Hepatocyte (in vitro differentiated cells): ENCODE data around the gene PLA2G5. TPM values are rescaled to one million over a fixed set of nuclear protein-coding genes. Genes with fewer than 3 reads are reported as not detected.

Experiments used
- DNase-seq: peaks from one replicate; pipeline ENCODE4 v3.0.0-alpha.2; 2016; ENCODE audit warnings: low spot score
- H2AFZ ChIP-seq: fragments of 200-600 bp; sonication (generic); 2 replicates; pipeline ENCODE4 v1.6.0; 2016; ENCODE audit warnings: antibody characterized with exemption, mild to moderate bottlenecking
- H3K27ac ChIP-seq: fragments of 200-600 bp; sonication (generic); 2 replicates; pipeline ENCODE4 v1.5.1; 2016; ENCODE audit warnings: mild to moderate bottlenecking
- H3K27me3 ChIP-seq: fragments of 200-600 bp; sonication (generic); 2 replicates; pipeline ENCODE4 v1.6.1; 2016
- H3K36me3 ChIP-seq: fragments of 200-600 bp; sonication (generic); replicated peaks from 2 replicates; pipeline ENCODE4 v1.5.1; 2016; ENCODE audit warnings: low read depth; ENCODE audit not compliant: insufficient read depth
- H3K4me1 ChIP-seq: fragments of 200-600 bp; sonication (generic); 2 replicates; pipeline ENCODE4 v1.5.1; 2016; ENCODE audit warnings: mild to moderate bottlenecking, moderate library complexity; ENCODE audit not compliant: insufficient read depth
- H3K4me2 ChIP-seq: fragments of 200-600 bp; sonication (generic); 2 replicates; pipeline ENCODE4 v1.6.0; 2016
- H3K4me3 ChIP-seq: fragments of 200-600 bp; sonication (generic); 2 replicates; pipeline ENCODE4 v1.5.1; 2016; ENCODE audit warnings: mild to moderate bottlenecking
- H3K79me2 ChIP-seq: fragments of 200-600 bp; sonication (generic); 2 replicates; pipeline ENCODE4 v1.6.0; 2017; ENCODE audit warnings: mild to moderate bottlenecking
- H3K9me2 ChIP-seq: fragments of 200-600 bp; sonication (generic); replicated peaks from 2 replicates; pipeline ENCODE4 v1.6.0; 2017; ENCODE audit warnings: mild to moderate bottlenecking; ENCODE audit not compliant: insufficient read depth
- H3K9me3 ChIP-seq: fragments of 200-600 bp; sonication (generic); 2 replicates; pipeline ENCODE4 v1.5.1; 2016; ENCODE audit warnings: low read depth, mild to moderate bottlenecking
- H4K20me1 ChIP-seq: fragments of 200-600 bp; sonication (generic); 2 replicates; pipeline ENCODE4 v1.6.0; 2016; ENCODE audit warnings: mild to moderate bottlenecking; ENCODE audit not compliant: insufficient read depth, poor library complexity, severe bottlenecking
- CTCF ChIP-seq: fragments of 200-600 bp; sonication (generic); IDR thresholded peaks from 2 replicates; pipeline ENCODE4 v1.5.1; 2016; ENCODE audit warnings: antibody characterized with exemption, mild to moderate bottlenecking; ENCODE audit not compliant: poor library complexity
- EZH2 ChIP-seq: fragments of 200-600 bp; sonication (generic); IDR thresholded peaks from 2 replicates; pipeline ENCODE4 v1.6.1; 2016; ENCODE audit warnings: antibody characterized with exemption, mild to moderate bottlenecking, borderline replicate concordance
- EZH2phosphoT487 ChIP-seq: fragments of 200-600 bp; sonication (generic); IDR thresholded peaks from one replicate; pipeline ENCODE4 v1.6.1; 2018; ENCODE audit warnings: antibody characterized with exemption, mild to moderate bottlenecking, low read depth, moderate library complexity; ENCODE audit not compliant: unreplicated experiment, severe bottlenecking
- WGBS: methylation state at CpG from one replicate; pipeline ENCODE4 v1.1.6; 2016; ENCODE audit warnings: low lambda C conversion rate; ENCODE audit errors: missing lambda C conversion rate; 5-methylcytosine and 5-hydroxymethylcytosine counted together
- polyA plus RNA-seq: library from polyadenylated mRNA; unstranded; fragments of >200 nt; fragmentation: Nextera tagmentation; extraction: Ambion mirVana; gene quantifications from 2 replicates; pipeline ENCODE4 v1.2.1, GENCODE V29; 2016
- total RNA-seq: library from RNA; depleted of rRNA; stranded (reverse); fragments of >200 nt; gene quantifications from 2 replicates; pipeline ENCODE4 v1.2.3, GENCODE V29; 2014

PLA2G5 gene
- total and polyA plus RNA-seq, 2 experiments from 2014 or later, result 24.9 to 29.4 TPM

GRCh38 chr1:20095564-20096434 lies 25.8 kb downstream of the PLA2G5 start:
- Histone ChIP-seq H3K4me2 (no peak overlapping the region), H3K27ac (no peak overlapping the region), H3K9me3 (no peaks in the 10 kb centered on the region), H3K36me3 (no peaks in the 10 kb centered on the region), H3K79me2 (no peaks in the 10 kb centered on the region), H3K9me2 (no peaks in the 10 kb centered on the region), H3K27me3 (no peaks in the 10 kb centered on the region), H2AFZ (no peak overlapping the region), H3K4me3 (no peak overlapping the region), H3K4me1 (no peaks in the 10 kb centered on the region), H4K20me1 (no peaks in the 10 kb centered on the region)
- no peak for DNase-seq
- WGBS, result 79% methylated on average over 5 of the region's 5 CpGs
- TF ChIP-seq EZH2 (no peak), CTCF (no peak), EZH2phosphoT487 (no peak)

GRCh38 chr1:20096840-20097447 lies 26.9 kb downstream of the PLA2G5 start:
- TF ChIP-seq EZH2phosphoT487 (no peak), EZH2 (no peak), CTCF (no peak)
- Histone ChIP-seq H2AFZ (no peak overlapping the region), H3K27me3 (no peaks in the 10 kb centered on the region), H3K9me2 (no peaks in the 10 kb centered on the region), H3K27ac (no peak overlapping the region), H3K36me3 (no peaks in the 10 kb centered on the region), H3K4me3 (no peak overlapping the region), H3K79me2 (no peaks in the 10 kb centered on the region), H4K20me1 (no peaks in the 10 kb centered on the region), H3K4me1 (no peaks in the 10 kb centered on the region), H3K9me3 (no peaks in the 10 kb centered on the region), H3K4me2 (no peak overlapping the region)
- no peak for DNase-seq
- WGBS, result 91% methylated on average over 7 of the region's 7 CpGs

GRCh38 chr1:20099533-20099932 lies 29.5 kb downstream of the PLA2G5 start:
- H2AFZ ChIP-seq, result no peak overlapping the region
- DNase-seq, result no peak
- H3K4me3 ChIP-seq, result no peak overlapping the region
- WGBS, result 38% methylated on average over 3 of the region's 3 CpGs
- no peaks in the 10 kb centered on the region for H3K27me3 ChIP-seq
- no peaks in the 10 kb centered on the region for H3K4me1 ChIP-seq
- no peak overlapping the region for H3K4me2 ChIP-seq
- H3K9me2 ChIP-seq, result no peaks in the 10 kb centered on the region
- no peaks in the 10 kb centered on the region for H3K36me3 ChIP-seq
- H3K79me2 ChIP-seq, result no peaks in the 10 kb centered on the region
- H3K27ac ChIP-seq, result no peak overlapping the region
- H3K9me3 ChIP-seq, result no peaks in the 10 kb centered on the region
- no peak for TF ChIP-seq CTCF
- no peak for TF ChIP-seq EZH2
- TF ChIP-seq EZH2phosphoT487, result no peak
- no peaks in the 10 kb centered on the region for H4K20me1 ChIP-seq
